H54 (cell line): ENCODE measurements around the gene TRIM44.
"Not testable (repeated sequence)": the region's sequence is repeated elsewhere in the genome, so short reads cannot be mapped to it uniquely, and the experiment has no call there.

ENCODE experiments used
- DNase-seq: peaks from one replicate; pipeline ENCODE4 v3.0.0; 2011; ENCODE audit warnings: low spot score, mixed read lengths; ENCODE audit not compliant: insufficient read length
- FAIRE-seq: peaks from 3 replicates; lab custom pipeline; 2011; peaks lifted over from hg19 to GRCh38; lab: Jason Lieb, UNC
- POLR2A ChIP-seq: IDR thresholded peaks from 2 replicates; pipeline ENCODE4 v1.6.1; 2011; ENCODE audit warnings: low read depth, mild to moderate bottlenecking, low read length

The TRIM44 gene

DNA sequence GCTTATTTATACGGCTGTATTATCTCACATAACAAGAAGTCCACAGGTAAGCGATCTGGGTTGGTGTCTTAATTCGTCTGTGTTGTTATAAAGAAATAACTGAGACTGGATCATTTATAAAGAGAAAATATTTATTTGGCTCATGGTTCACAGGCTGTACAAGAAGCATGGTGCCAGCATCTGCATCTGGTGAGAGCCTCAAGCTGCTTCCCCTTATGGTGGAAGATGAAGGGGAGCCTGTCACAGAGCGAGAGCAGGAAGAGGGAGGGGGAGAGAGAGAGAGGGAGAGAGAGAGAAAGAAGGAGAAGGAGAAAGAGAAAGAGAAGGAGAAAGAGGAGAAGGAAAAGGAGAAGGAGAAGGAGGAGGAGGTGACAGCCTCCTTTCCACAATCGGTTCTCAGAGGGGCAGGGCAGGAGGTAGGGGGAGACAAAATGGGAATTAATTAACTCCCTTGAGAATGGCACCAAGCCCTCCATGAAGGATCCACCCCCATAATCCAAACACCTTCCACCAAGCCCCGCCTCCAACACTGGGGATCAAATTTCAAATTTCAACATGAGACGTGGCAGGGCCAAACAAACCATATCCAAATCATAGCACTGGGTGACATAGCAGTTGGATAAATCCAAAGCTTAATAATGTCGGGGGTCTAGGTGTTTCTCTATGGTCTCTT lies 15.0 kb upstream of the TRIM44 start:
- TF ChIP-seq POLR2A: no peak
- FAIRE-seq: no peak
- no peak for DNase-seq

DNA sequence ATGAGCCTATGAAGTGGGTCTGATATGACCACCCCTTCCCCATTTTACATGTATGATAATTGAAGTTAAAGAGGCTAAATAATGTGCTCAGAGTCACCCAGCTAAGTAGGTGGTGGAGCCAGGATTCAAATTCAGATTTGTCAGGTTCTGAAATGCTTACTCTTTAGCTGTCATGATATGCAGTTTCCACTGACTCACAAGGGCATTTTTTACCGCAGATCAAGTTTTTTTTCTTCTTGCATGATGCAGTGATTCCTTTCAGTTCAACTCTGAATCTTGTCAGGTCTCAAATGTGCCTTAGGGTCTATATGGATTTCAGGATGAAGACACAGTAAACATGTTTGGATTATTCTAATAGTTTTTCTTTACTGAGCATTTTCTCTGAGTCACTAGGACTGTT lies 12.6 kb upstream of the TRIM44 start:
- FAIRE-seq: peak; percentile 36
- TF ChIP-seq POLR2A: no peak
- no peak for DNase-seq

DNA sequence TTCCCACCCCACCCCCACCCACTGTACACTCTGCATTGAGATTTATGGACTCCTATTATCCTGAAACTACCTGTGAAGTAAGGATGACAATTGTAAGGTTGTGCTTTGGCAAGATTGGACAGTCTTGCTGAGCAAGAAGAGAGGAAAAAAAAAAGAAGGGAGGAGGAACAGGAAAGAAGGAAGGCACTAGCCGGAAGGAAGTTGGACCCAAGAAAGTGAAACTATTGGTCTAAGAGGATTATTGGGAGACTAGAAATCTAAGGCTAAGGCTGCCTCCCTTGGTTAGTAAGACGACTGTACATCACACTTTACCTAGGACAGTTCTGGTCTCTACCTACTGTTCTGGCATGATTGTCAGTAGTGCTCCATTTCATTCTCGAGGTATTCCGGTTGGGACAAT lies 12.1 kb upstream of the TRIM44 start:
- no peak for DNase-seq
- FAIRE-seq: no peak
- TF ChIP-seq POLR2A: no peak

DNA sequence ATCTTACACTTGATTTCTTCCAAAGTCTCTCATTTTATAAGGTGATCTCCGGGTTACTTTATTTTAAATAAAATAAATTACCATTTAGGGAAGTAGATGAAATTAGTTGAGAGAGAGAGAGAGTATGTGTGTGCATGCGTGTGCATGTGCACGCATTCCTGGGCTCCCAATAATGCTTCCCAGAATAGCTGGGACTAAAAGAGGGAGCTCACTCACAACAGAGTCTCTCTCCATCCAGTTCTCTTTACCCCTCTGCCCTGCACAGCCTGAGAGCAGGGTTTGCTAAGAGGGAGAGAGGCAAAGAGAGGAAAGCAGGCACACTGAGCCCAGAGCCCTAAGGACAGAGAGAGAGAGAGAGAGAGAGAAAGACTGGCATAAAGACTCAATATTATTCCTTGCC lies 11.3 kb upstream of the TRIM44 start:
- FAIRE-seq (no peak), DNase-seq (no peak)
- no peak for TF ChIP-seq POLR2A

DNA sequence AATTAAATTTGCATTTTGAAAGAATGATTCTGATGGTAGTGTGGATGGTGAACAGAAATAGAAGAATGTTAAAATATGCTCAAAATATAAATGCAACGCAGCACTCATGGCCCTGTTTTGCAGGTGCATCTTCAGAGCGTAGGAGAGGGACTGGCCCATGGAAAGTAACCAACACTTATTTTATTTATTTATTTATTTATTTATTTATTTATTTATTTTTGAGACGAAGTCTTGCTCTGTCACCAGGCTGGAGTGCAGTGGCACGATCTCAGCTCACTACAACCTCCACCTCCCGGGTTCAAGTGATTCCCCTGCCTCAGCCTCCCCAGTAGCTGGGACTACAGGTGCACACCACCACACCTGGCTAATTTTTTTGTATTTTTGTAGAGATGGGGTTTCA lies 9.8 kb upstream of the TRIM44 start:
- DNase-seq, FAIRE-seq: not testable (repeated sequence)

DNA sequence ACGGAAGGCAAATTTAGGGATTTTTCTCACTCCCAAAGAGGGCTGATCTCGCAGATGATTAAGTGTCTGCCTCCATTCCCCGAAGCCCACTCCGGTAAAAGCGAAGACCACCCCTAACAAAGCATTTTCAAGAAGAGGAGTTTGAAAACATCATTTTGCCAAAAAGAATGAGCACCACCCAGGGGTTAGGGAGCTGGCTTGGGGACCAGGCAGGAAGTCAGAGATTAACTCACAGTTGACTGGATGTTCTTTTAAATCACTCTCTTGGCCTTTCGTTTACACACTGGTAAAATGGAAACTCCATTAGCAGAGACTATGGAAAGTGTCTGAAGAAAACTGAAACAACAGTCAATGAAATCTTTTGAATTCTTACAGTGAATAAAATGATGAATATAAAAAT lies 7.9 kb upstream of the TRIM44 start:
- no peak for TF ChIP-seq POLR2A
- DNase-seq (no peak), FAIRE-seq (no peak)

DNA sequence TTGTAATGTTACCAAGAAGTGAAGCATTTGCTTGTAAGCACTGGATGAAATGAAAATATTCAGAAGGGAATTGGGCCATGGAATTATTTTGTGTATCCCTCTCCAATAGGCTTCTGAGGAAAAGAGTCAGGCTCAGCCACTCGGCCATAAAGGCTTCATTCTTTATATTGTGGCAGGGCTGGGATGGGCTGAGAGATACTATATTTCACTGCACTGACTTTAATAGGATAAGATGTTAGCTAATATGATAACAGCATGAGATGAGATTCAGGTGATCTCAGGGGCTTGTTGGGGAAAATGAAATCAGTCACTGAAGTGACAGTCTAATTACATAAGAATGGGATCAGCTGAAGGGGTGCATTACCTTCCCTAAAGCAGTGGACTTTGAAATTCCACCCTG lies 7.3 kb upstream of the TRIM44 start:
- no peak for TF ChIP-seq POLR2A
- FAIRE-seq (no peak), DNase-seq (no peak)

DNA sequence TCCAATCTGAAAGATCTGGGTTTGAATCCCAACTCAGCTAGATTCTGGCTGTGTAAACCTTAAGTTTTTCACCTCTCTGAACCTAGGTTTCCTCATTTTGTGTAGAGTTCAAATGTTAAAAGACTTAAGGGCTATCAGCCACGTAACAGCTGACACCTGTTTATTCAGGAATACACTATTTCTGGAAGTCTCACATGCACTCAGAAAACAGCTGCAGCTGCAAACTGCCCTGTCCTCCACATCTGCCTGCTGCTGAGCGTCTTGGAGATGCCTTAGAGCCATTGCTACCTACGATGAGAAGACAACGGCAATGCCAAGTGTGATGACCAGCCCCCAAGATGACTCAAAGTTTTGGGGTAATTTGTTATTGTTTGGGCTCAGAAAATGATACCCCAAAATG lies 6.7 kb upstream of the TRIM44 start:
- DNase-seq (no peak), FAIRE-seq (no peak)
- TF ChIP-seq POLR2A: no peak

DNA sequence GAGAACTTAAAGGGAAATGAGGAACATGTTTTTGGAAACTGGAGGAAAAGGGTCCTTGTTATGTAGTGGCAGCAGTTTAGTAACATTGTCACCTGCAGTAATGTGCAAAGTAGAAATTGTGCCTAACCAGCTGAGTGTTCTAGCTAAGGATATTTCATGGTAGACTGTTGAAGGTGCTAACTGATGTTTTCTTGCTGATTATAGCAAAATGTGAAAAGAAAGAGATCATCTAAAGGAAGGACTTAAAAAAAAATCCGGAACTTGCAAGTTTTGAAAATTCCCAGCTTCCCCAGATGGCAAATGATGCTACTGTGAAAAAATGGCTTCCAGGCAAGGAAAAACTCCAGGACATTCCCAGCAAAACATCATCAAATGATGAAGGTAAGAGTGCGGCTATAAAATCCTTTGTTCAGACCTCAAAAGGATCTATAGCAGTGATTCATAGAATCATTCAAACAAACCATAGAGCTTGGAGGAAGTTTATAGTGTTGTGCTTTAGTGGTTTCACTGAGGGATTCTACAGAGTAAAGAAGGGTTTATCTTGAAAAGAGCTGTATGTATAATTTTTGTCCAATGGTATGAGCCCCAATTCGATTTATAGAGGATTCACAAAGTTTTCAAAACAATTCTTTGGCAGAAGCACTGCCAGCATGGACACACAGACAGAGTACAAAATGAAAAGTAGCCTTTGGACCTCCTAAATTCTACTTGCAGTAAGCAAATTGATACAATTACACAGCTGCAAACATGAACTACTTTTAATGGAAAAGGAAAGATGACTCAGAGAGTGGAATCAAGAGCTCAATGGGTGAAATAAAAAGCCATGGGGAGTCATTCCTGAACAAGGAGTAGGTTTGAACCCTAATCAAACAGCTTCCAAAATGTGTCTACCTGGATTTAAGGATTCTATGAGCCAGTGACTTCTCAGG lies 4.3 kb upstream of the TRIM44 start:
- TF ChIP-seq POLR2A: no peak
- no peak for FAIRE-seq
- DNase-seq: no peak

DNA sequence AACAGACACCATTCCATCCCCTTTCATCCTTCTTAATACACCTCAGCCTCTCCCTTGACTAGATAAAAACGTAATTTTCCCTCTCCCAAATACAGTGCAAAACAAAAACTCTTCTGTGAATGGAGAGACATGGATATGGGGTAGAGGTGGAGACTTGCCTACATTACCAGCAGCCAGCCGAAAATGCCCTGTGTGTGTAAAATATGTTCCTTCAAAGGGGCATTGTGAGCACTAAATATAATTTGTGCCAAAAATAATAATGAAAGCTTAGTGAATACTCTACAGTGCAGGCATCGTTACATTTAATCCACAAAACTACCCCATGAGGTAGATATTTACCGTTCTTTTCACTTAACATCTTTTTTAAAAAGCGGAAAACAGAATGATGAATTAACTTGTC lies 1.0 kb upstream of the TRIM44 start:
- FAIRE-seq (no peak), DNase-seq (no peak)
- TF ChIP-seq POLR2A: no peak

DNA sequence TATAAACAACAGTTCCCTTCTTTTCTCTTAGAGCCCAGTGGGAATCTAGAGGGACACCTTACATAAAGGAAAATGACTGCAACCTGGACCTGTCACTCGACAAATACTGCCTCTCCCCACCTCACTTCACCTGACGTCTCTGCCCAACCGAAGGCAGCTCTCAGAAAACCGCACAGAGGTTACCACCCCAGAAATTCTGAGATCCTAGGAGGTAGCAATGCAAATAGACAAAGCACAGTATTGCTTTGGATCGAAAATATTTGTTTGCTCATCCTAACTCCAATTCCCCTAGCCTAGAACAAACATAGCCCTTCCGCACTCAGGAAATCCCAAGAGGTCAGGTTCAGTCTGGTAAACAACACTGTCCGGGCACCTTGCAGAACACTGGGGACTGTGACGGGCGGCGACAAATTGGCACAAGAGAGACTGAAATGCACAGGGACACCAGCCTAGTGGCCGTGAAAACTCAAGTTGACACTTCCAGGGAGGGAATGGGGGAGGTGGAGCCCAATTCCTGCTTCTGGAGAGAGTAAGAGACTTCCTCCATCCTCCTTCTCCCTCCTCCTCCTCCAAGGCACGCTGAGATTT lies 420 bp upstream of the TRIM44 start:
- TF ChIP-seq POLR2A: no peak
- DNase-seq (no peak), FAIRE-seq (no peak)

DNA sequence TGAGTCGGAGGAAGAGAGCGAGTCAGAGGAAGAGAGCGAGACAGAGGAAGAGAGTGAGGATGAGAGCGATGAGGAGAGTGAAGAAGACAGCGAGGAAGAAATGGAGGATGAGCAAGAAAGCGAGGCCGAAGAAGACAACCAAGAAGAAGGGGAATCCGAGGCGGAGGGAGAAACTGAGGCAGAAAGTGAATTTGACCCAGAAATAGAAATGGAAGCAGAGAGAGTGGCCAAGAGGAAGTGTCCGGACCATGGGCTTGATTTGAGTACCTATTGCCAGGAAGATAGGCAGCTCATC lies 780 bp downstream of the TRIM44 start:
- FAIRE-seq (no peak), DNase-seq (no peak)
- TF ChIP-seq POLR2A: no peak

DNA sequence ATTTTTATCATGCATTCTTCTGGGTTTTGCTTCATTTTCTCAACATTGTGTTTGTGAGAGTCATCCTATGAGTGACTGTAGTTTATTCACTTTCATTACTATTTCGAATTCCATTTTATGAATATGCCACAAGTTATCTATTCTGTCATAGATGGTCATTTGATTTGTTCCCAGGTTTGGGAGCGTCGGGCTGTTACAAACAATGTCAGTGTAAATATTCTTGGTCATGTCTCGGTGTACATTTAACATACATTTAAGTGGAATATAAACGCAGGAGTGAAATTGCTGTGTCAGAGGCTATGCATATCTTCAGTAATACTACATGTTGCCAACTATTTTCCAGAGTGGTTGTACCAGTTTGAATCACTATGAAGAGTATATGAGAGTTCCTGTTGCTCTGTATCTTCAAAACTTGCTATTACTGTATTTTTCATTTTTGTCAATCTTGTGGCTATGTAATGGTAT lies 2.4 kb downstream of the TRIM44 start:
- DNase-seq (no peak), FAIRE-seq (no peak)

DNA sequence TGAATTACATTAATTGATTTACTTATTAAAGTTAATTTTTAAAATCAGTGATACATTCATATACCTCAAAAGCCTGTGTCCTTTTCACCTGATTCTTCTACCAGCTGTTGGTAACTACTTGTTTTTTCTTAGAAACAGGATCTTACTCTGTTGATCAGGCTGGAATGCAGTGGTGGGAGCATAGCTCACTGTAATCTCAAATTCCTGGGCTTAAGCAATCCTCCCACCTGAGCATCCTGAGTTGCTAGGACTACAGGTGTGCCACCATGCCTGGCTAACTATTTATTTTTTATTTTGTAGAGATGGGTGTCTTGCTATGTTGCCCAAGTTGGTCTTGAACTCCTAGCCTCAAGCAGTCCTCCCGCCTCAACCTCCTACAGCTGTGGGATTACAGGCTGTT lies 4.7 kb downstream of the TRIM44 start:
- FAIRE-seq (no peak), DNase-seq (no peak)
- no peak for TF ChIP-seq POLR2A

More for the DNA sequence above, 2.4 kb downstream of the TRIM44 start:
- TF ChIP-seq POLR2A: no peak

DNA sequence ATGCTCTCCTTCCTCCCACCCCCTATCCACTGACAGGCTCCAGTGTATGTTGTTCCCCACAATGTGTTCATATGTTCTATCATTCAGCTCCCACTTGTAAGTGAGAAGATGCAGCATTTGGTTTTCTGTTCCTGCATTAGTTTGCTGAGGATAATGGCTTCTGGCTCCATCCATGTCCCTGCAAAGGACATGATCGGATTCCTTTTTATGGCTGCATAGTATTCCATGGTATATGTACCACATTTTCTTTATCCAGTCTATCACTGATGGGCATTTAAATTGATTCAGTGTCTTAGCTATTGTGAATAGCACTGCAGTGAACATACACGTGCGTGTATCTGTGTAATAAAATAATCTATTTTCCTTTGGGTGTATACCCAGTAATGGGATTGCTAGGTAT lies 5.8 kb downstream of the TRIM44 start:
- not testable (repeated sequence) for FAIRE-seq, DNase-seq
